ENCODE measurements around the gene CD68.

- no peak for TF ChIP-seq EZH2 (IDR thresholded peaks at IDR 0.05)
- no peak for TF ChIP-seq CTCF (IDR thresholded peaks at IDR 0.05)
These were observed 20.7 kb upstream of the CD68 start, which contains the start of gene TNFSF13 for GRCh38 chr17:7558544-7559319.
